GM12878 (cell line): ENCODE results near the gene MEGF9. TPM values are rescaled to one million over a fixed set of nuclear protein-coding genes. Genes with fewer than 3 reads are reported as not detected.

ENCODE experiments used
- ATAC-seq: fragments of 200-7000 bp; cut with Tn5 transposase; 3 replicates; pipeline ENCODE4 v1.9.1; 2020; ENCODE audit warnings: mild to moderate bottlenecking, moderate library complexity
- BruUV-seq: library from RNA; stranded (reverse); fragments of 400-500 nt; replicated peaks from 2 replicates; lab custom pipeline; 2021; lab: Mats Ljungman, UMichigan
- CTCF ChIA-PET: fragments of 300-600 bp; sonication (Branson Sonifier 250); formaldehyde crosslinking; extraction: SDS; loops from one replicate; lab custom pipeline; 2021; ENCODE audit warnings: inconsistent platforms; lab: Yijun Ruan, JAX
- POLR2A ChIA-PET: fragments of 350-600 bp; formaldehyde crosslinking; extraction: SDS; loops from one replicate; lab custom pipeline; 2021; ENCODE audit warnings: inconsistent platforms; lab: Charles Lee
- RAD21 ChIA-PET: fragments of 300-600 bp; sonication (Branson Sonifier 250); formaldehyde crosslinking; loops from one replicate; lab custom pipeline; 2023; ENCODE audit warnings: antibody characterized with exemption; ENCODE audit not compliant: unreplicated experiment; lab: Charles Lee
- SMC1A ChIA-PET: fragments of 300-600 bp; sonication (Branson Sonifier 250); formaldehyde crosslinking; loops from one replicate; lab custom pipeline; 2023; ENCODE audit not compliant: unreplicated experiment, uncharacterized antibody; lab: Charles Lee
- DNase-seq: peaks from one replicate; pipeline ENCODE4 v3.0.0-alpha.2; 2011; ENCODE audit warnings: low read depth, low spot score
- FAIRE-seq: peaks from 3 replicates; lab custom pipeline; 2011; peaks lifted over from hg19 to GRCh38; lab: Jason Lieb, UNC
- H2AFZ ChIP-seq: 2 replicates; pipeline ENCODE4 v1.6.0; 2011; ENCODE audit warnings: low read depth, low read length, control low read depth; ENCODE audit not compliant: control insufficient read depth
- H3K27ac ChIP-seq: 2 replicates; pipeline ENCODE4 v1.5.1; 2011; ENCODE audit warnings: control low read depth; ENCODE audit not compliant: control insufficient read depth, insufficient read depth
- H3K27me3 ChIP-seq, 2 experiments: replicated peaks in 1 of 2; 2 replicates each; pipeline versions ENCODE4 v1.6.0 to v1.6.1; 2011; ENCODE audit warnings: low read length in 1 of 2; ENCODE audit not compliant: control insufficient read depth in 2 of 2, insufficient read depth in 2 of 2
- H3K36me3 ChIP-seq, 2 experiments: 2 replicates each; pipeline ENCODE4 v1.5.1; 2011; ENCODE audit warnings: low read length in 1 of 2; ENCODE audit not compliant: control insufficient read depth in 2 of 2, insufficient read depth in 2 of 2
- H3K4me1 ChIP-seq: 2 replicates; pipeline ENCODE4 v1.6.1; 2011; ENCODE audit warnings: mild to moderate bottlenecking, low read length, moderate library complexity, mixed read lengths; ENCODE audit not compliant: control insufficient read depth, insufficient read depth
- H3K4me2 ChIP-seq: 2 replicates; pipeline ENCODE4 v1.6.0; 2011; ENCODE audit warnings: control low read depth; ENCODE audit not compliant: control insufficient read depth, insufficient read depth
- H3K4me3 ChIP-seq: fragments of 200-600 bp; sonication (generic); 2 replicates; pipeline ENCODE4 v1.5.1; 2016
- H3K79me2 ChIP-seq: 2 replicates; pipeline ENCODE4 v1.6.0; 2011; ENCODE audit warnings: low read length; ENCODE audit not compliant: control insufficient read depth, insufficient read depth
- H3K9ac ChIP-seq: 2 replicates; pipeline ENCODE4 v1.8.0; 2011; ENCODE audit warnings: low read length, control low read depth, mixed read lengths; ENCODE audit not compliant: control insufficient read depth, insufficient read depth
- H3K9me3 ChIP-seq: replicated peaks from 3 replicates; pipeline ENCODE4 v1.5.1; 2011; ENCODE audit warnings: mild to moderate bottlenecking, low read length; ENCODE audit not compliant: control insufficient read depth, insufficient read depth
- H4K20me1 ChIP-seq: 2 replicates; pipeline ENCODE4 v1.6.0; 2011; ENCODE audit not compliant: control insufficient read depth, insufficient read depth
- BACH1 ChIP-seq: fragments of 450-650 bp; IDR thresholded peaks from 2 replicates; pipeline ENCODE4 v1.6.1; 2017; ENCODE audit warnings: mild to moderate bottlenecking, borderline replicate concordance
- CHD1 ChIP-seq: IDR thresholded peaks from 2 replicates; pipeline ENCODE4 v1.6.1; 2012; ENCODE audit warnings: low read depth, low read length, improper control_type of control experiment
- DPF2 ChIP-seq: fragments of 450-650 bp; IDR thresholded peaks from 2 replicates; pipeline ENCODE4 v1.6.1; 2017; ENCODE audit warnings: mild to moderate bottlenecking
- HDAC2 ChIP-seq: fragments of 200-600 bp; sonication (generic); IDR thresholded peaks from 2 replicates; pipeline ENCODE4 v1.6.1; 2017
- MEF2A ChIP-seq: IDR thresholded peaks from 2 replicates; pipeline ENCODE4 v1.6.1; 2011; ENCODE audit warnings: low read depth, mild to moderate bottlenecking, low read length, moderate library complexity; ENCODE audit not compliant: insufficient read depth
- MTA3 ChIP-seq: IDR thresholded peaks from 2 replicates; pipeline ENCODE4 v1.6.1; 2012; ENCODE audit warnings: low read length, inconsistent platforms, borderline replicate concordance
- NRF1 ChIP-seq: conservative IDR thresholded peaks from 2 replicates; pipeline ENCODE4 v1.6.1; 2011; ENCODE audit warnings: mild to moderate bottlenecking, low read depth, low read length, improper control_type of control experiment
- RAD51 ChIP-seq: fragments of 450-650 bp; IDR thresholded peaks from 2 replicates; pipeline ENCODE4 v1.6.1; 2016; ENCODE audit warnings: moderate library complexity, mild to moderate bottlenecking, inconsistent platforms
- RB1 ChIP-seq: fragments of 450-650 bp; formaldehyde crosslinking; IDR thresholded peaks from 2 replicates; pipeline ENCODE4 v1.6.1; 2017; ENCODE audit warnings: mild to moderate bottlenecking, borderline replicate concordance
- SMAD5 ChIP-seq: IDR thresholded peaks from 2 replicates; pipeline ENCODE4 v1.6.1; 2016; ENCODE audit warnings: antibody characterized with exemption, low read depth
- SMC3 ChIP-seq: IDR thresholded peaks from 2 replicates; pipeline ENCODE4 v1.6.1; 2011; ENCODE audit warnings: low read length, improper control_type of control experiment, borderline replicate concordance
- SUPT20H ChIP-seq: IDR thresholded peaks from 2 replicates; pipeline ENCODE4 v1.6.1; 2011; ENCODE audit warnings: low read depth, mild to moderate bottlenecking, low read length, moderate library complexity, borderline replicate concordance; ENCODE audit not compliant: control insufficient read depth
- in situ Hi-C: fragments of 300-500 bp; cut with MboI; formaldehyde crosslinking; loops from 9 replicates; pipeline ENCODE4 v1.14.3; 2018; ENCODE audit warnings: mixed read lengths
- intact Hi-C: fragments of 100-400 bp; cut with micrococcal nuclease; formaldehyde crosslinking; loops from one replicate; pipeline ENCODE4 v1.14.2; 2022; ENCODE audit not compliant: unreplicated experiment
- polyA plus RNA-seq, 11 experiments: library from polyadenylated mRNA; depleted of rRNA in 4 of 11; unstranded in 6 of 11; stranded (reverse) in 5 of 11; fragments of >200 nt; fragmentation: Nextera tagmentation in 4 of 11; fragmentation: Illumina TruSeq in 1 of 11; extraction: Ambion mirVana in 4 of 11; extraction: Trizol in 1 of 11; gene quantifications; 1 replicate in 1 of 11; 2 replicates in 10 of 11; pipeline versions ENCODE4 v1.2.1 to v1.2.3, GENCODE V29; 2011 to 2016; ENCODE audit warnings: inconsistent platforms in 2 of 11, missing spikeins in 2 of 11, low read depth in 1 of 11
- total RNA-seq, 4 experiments: library from RNA; depleted of rRNA in 3 of 4; stranded (reverse); fragments of >200 nt in 3 of 4; fragmentation: Illumina TruSeq in 1 of 4; extraction: Trizol in 1 of 4; gene quantifications; 2 replicates each; pipeline versions ENCODE4 v1.2.1 to v1.2.3, GENCODE V29; 2013 to 2021
- TF ChIP-seq, protein P1 (sequence below): fragments of 450-650 bp; IDR thresholded peaks from 2 replicates; pipeline ENCODE4 v1.6.1; 2018; ENCODE audit warnings: mild to moderate bottlenecking, low read depth, moderate library complexity; ENCODE audit not compliant: partially characterized antibody
- TF ChIP-seq, protein P2 (sequence below): fragments of 450-650 bp; IDR thresholded peaks from 2 replicates; pipeline ENCODE4 v1.6.1; 2017; ENCODE audit warnings: mild to moderate bottlenecking, low read depth, inconsistent platforms; ENCODE audit not compliant: poor library complexity, severe bottlenecking

The MEGF9 gene
- total and polyA plus RNA-seq, 10 of the 15 experiments (the other 5 are each of a cell fraction or from before 2014, with no cell fraction given): 0.71 to 5.1 (median 2.6) TPM

DNA sequence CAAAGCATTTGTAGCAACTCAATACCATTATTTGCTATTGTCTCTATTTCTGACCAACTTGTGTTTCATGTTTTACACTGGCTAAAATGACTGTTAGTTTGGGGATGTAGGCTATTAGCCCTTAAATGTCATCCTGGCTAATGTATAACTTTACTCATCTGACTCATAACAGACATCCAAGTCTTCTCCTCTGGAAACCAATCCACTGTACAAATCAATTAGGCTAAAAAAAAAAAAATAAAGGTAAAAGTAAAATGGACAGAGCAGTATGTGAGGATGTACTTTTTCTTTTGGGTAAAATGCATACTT is 20.6 kb downstream of the MEGF9 start:
- FAIRE-seq: no peak
- TF ChIP-seq CHD1: no peak
- TF ChIP-seq MTA3: no peak
- no peak for TF ChIP-seq SMC3
- TF ChIP-seq, protein P1, sequence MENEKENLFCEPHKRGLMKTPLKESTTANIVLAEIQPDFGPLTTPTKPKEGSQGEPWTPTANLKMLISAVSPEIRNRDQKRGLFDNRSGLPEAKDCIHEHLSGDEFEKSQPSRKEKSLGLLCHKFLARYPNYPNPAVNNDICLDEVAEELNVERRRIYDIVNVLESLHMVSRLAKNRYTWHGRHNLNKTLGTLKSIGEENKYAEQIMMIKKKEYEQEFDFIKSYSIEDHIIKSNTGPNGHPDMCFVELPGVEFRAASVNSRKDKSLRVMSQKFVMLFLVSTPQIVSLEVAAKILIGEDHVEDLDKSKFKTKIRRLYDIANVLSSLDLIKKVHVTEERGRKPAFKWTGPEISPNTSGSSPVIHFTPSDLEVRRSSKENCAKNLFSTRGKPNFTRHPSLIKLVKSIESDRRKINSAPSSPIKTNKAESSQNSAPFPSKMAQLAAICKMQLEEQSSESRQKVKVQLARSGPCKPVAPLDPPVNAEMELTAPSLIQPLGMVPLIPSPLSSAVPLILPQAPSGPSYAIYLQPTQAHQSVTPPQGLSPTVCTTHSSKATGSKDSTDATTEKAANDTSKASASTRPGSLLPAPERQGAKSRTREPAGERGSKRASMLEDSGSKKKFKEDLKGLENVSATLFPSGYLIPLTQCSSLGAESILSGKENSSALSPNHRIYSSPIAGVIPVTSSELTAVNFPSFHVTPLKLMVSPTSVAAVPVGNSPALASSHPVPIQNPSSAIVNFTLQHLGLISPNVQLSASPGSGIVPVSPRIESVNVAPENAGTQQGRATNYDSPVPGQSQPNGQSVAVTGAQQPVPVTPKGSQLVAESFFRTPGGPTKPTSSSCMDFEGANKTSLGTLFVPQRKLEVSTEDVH: no peak
- TF ChIP-seq NRF1: no peak
- no peak for TF ChIP-seq HDAC2
- no peak for TF ChIP-seq RB1
- no peak for TF ChIP-seq SMAD5
- TF ChIP-seq SUPT20H: no peak
- TF ChIP-seq, protein P2, sequence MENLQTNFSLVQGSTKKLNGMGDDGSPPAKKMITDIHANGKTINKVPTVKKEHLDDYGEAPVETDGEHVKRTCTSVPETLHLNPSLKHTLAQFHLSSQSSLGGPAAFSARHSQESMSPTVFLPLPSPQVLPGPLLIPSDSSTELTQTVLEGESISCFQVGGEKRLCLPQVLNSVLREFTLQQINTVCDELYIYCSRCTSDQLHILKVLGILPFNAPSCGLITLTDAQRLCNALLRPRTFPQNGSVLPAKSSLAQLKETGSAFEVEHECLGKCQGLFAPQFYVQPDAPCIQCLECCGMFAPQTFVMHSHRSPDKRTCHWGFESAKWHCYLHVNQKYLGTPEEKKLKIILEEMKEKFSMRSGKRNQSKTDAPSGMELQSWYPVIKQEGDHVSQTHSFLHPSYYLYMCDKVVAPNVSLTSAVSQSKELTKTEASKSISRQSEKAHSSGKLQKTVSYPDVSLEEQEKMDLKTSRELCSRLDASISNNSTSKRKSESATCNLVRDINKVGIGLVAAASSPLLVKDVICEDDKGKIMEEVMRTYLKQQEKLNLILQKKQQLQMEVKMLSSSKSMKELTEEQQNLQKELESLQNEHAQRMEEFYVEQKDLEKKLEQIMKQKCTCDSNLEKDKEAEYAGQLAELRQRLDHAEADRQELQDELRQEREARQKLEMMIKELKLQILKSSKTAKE: no peak
- TF ChIP-seq DPF2: no peak
- no peak for TF ChIP-seq MEF2A
- TF ChIP-seq RAD51: no peak
- TF ChIP-seq BACH1: no peak
- TF ChIP-seq, all 136 proteins: peak for 0
- H3K9me3 ChIP-seq: no peaks in the 10 kb centered on the region
- H4K20me1 ChIP-seq: no peaks in the 10 kb centered on the region
- no peak overlapping the region for H2AFZ ChIP-seq
- no peak overlapping the region for H3K4me3 ChIP-seq
- H3K4me2 ChIP-seq: no peak overlapping the region; the same call in 1 of the 2 replicates
- no peak overlapping the region for H3K27ac ChIP-seq
- POLR2A ChIA-PET: no interaction called here
- no peaks in the 10 kb centered on the region for H3K36me3 ChIP-seq
- DNase-seq (no peak), ATAC-seq (peak; percentile 77)
- RAD21 ChIA-PET: no interaction called here
- CTCF ChIA-PET: no interaction called here
- no peak overlapping the region for H3K9ac ChIP-seq
- in situ Hi-C loops: no loop called here
- BruUV-seq: no TSS peak
- no peaks in the 10 kb centered on the region for H3K27me3 ChIP-seq
- H3K79me2 ChIP-seq: no peaks in the 10 kb centered on the region
- SMC1A ChIA-PET: no interaction called here
- intact Hi-C loops: no loop called here
- H3K4me1 ChIP-seq: peaks cover 10% of the 10 kb centered on the region
